Measurements from ENCODE around the gene NDUFS8. TPM values are rescaled to one million over a fixed set of nuclear protein-coding genes. Genes with fewer than 3 reads are reported as not detected.
A peak's percentile ranks its signal among the peaks of the same experiment; 100 is the strongest.

Gene NDUFS8
- total and polyA plus RNA-seq, 10 of the 15 experiments (the other 5 are each of a cell fraction or from before 2014, with no cell fraction given): 17.6 to 308 (median 120) TPM

DNA sequence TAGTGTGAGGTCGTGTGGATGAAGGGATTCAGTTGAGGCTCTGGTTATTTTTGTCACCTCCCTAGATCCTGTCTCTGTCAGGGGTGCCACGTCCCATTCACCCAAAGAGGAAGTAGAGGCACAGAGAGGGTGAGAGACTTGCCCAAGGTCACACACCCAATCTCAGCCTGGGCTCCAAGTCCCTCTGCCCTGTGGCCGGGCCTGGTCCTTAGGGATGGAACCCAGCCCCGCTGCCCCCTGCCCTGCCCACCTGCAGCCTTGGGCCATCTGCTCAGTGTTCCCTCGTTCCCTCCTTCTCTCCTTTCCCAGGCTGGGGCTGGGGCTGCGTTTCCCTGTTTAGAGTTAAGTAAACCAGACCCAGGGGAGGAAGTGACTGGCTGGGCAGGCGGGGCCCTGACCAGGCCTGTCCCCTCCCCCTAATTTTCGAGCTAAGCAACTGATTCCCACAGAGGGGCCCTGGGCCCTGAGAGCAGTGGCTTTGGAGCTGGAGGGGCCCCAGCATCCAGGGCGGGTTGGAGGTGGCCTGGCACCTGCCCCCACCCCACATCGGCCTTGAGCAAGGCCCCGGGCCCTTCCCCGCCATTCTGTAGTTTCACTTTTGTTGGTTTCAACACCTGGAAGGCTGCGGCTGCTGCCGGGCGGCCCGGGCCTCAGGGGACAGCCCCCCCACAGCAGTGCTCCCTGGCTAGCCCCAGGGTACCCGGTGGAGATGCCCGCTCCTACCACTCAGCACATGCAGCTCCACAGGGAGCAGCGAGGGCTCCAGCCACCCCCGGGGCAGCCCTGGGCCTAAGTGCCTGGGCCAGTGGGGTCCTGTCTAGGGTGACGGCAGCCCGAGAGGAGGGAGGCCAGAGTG, 9.8 kb downstream of the NDUFS8 start (continued):
- TF ChIP-seq, protein P1, sequence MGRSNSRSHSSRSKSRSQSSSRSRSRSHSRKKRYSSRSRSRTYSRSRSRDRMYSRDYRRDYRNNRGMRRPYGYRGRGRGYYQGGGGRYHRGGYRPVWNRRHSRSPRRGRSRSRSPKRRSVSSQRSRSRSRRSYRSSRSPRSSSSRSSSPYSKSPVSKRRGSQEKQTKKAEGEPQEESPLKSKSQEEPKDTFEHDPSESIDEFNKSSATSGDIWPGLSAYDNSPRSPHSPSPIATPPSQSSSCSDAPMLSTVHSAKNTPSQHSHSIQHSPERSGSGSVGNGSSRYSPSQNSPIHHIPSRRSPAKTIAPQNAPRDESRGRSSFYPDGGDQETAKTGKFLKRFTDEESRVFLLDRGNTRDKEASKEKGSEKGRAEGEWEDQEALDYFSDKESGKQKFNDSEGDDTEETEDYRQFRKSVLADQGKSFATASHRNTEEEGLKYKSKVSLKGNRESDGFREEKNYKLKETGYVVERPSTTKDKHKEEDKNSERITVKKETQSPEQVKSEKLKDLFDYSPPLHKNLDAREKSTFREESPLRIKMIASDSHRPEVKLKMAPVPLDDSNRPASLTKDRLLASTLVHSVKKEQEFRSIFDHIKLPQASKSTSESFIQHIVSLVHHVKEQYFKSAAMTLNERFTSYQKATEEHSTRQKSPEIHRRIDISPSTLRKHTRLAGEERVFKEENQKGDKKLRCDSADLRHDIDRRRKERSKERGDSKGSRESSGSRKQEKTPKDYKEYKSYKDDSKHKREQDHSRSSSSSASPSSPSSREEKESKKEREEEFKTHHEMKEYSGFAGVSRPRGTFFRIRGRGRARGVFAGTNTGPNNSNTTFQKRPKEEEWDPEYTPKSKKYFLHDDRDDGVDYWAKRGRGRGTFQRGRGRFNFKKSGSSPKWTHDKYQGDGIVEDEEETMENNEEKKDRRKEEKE (IDR thresholded peaks at IDR 0.05): no peak
- no peak for TF ChIP-seq CREB1 (IDR thresholded peaks at IDR 0.05; ENCODE audit: low read depth)
- peak; percentile 78 for TF ChIP-seq IKZF1 (conservative IDR thresholded peaks at IDR 0.05)
- peak; percentile 91; the same call in 1 of the 2 replicates for TF ChIP-seq TCF3 (IDR thresholded peaks at IDR 0.05; ENCODE audit: borderline replicate concordance, insufficient read depth, low read depth, low read length)
- no peak for TF ChIP-seq ZNF384 (IDR thresholded peaks at IDR 0.05; ENCODE audit: borderline replicate concordance, low read depth, low read length)
- TF ChIP-seq RCOR1 (conservative IDR thresholded peaks at IDR 0.05; ENCODE audit: low read depth, low read length): 0 out of 2 replicates have a peak, but pooled peaks have one; percentile 73
- TF ChIP-seq ETV6 (conservative IDR thresholded peaks at IDR 0.05 in 1 of 2, IDR thresholded peaks at IDR 0.05 in 1 of 2; ENCODE audit: borderline replicate concordance in 1 of 2, low read depth in 1 of 2): peak in 1 of 2 experiments; percentile 31; a peak in 1 of 4 replicates
- no peak for TF ChIP-seq FOXK2 (IDR thresholded peaks at IDR 0.05)
- peak; percentile 75 for TF ChIP-seq GATAD2B (conservative IDR thresholded peaks at IDR 0.05; ENCODE audit: low read depth)
- no peak for TF ChIP-seq CHD4 (IDR thresholded peaks at IDR 0.05)
- 0 out of 2 replicates have a peak, but pooled peaks have one; percentile 82 for TF ChIP-seq NFXL1 (IDR thresholded peaks at IDR 0.05; ENCODE audit: borderline replicate concordance)
- TF ChIP-seq, protein P2, sequence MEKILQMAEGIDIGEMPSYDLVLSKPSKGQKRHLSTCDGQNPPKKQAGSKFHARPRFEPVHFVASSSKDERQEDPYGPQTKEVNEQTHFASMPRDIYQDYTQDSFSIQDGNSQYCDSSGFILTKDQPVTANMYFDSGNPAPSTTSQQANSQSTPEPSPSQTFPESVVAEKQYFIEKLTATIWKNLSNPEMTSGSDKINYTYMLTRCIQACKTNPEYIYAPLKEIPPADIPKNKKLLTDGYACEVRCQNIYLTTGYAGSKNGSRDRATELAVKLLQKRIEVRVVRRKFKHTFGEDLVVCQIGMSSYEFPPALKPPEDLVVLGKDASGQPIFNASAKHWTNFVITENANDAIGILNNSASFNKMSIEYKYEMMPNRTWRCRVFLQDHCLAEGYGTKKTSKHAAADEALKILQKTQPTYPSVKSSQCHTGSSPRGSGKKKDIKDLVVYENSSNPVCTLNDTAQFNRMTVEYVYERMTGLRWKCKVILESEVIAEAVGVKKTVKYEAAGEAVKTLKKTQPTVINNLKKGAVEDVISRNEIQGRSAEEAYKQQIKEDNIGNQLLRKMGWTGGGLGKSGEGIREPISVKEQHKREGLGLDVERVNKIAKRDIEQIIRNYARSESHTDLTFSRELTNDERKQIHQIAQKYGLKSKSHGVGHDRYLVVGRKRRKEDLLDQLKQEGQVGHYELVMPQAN (conservative IDR thresholded peaks at IDR 0.05): 0 out of 2 replicates have a peak, but pooled peaks have one; percentile 44
- peak; percentile 72 for TF ChIP-seq RUNX3 (IDR thresholded peaks at IDR 0.05; ENCODE audit: low read length)

All from GM12878 (cell line).